AG20443 (cell line): ENCODE measurements around the gene HCLS1.
"Not testable (repeated sequence)": the region's sequence is repeated elsewhere in the genome, so short reads cannot be mapped to it uniquely, and the experiment has no call there.

Experiments used
- DNase-seq: peaks from one replicate; pipeline ENCODE4 v3.0.0; 2012; ENCODE audit warnings: low spot score, mixed read lengths

The HCLS1 gene

GRCh38 chr3:121598564-121598963, 62.1 kb downstream of the HCLS1 start:
- no peak for DNase-seq

- DNase-seq, result no peak
Measured at GRCh38 chr3:121595765-121596406, 64.8 kb downstream of the HCLS1 start.

- no peak for DNase-seq
Measured at GRCh38 chr3:121594850-121595249, 65.9 kb downstream of the HCLS1 start.

- DNase-seq, result not testable (repeated sequence)
Measured at GRCh38 chr3:121593806-121594205, 66.9 kb downstream of the HCLS1 start.

GRCh38 chr3:121592856-121593702, 67.6 kb downstream of the HCLS1 start, which contains the start of gene FBXO40:
TSS of gene FBXO40 (plus strand) at chr3:121593379. CDS start at chr3:121620576, 27,197 bp downstream.
- no peak for DNase-seq

GRCh38 chr3:121584418-121584817, 76.3 kb downstream of the HCLS1 start:
- no peak for DNase-seq

GRCh38 chr3:121581691-121582090, 79.0 kb downstream of the HCLS1 start:
- no peak for DNase-seq
